OCI-LY3 (cell line): ENCODE results near the gene MMS22L.

Source experiments
- H2AFZ ChIP-seq: fragments of 200-600, 300-600 bp; shearing (Covaris generic); 2 replicates; pipeline ENCODE4 v1.6.0; 2014; ENCODE audit warnings: antibody characterized with exemption, low read depth, low read length
- H3K27ac ChIP-seq: fragments of 200-600, 300-600 bp; sonication (generic); 2 replicates; pipeline ENCODE4 v1.5.1; 2014; ENCODE audit warnings: mild to moderate bottlenecking, low read length, moderate library complexity, mixed read lengths
- H3K27me3 ChIP-seq: fragments of 200-600, 300-600 bp; sonication (generic); 2 replicates; pipeline ENCODE4 v1.6.1; 2014; ENCODE audit warnings: low read depth, low read length, mixed read lengths
- H3K36me3 ChIP-seq: fragments of 200-600, 300-600 bp; sonication (generic); replicated peaks from 2 replicates; pipeline ENCODE3; 2014; ENCODE audit warnings: low read depth, low read length, mixed read lengths
- H3K4me1 ChIP-seq: fragments of 300-600, 200-600 bp; sonication (generic); 2 replicates; pipeline ENCODE4 v1.6.1; 2014; ENCODE audit warnings: low read length, mixed read lengths
- H3K4me2 ChIP-seq: fragments of 200-600, 300-600 bp; sonication (generic); 2 replicates; pipeline ENCODE4 v1.6.1; 2014; ENCODE audit warnings: low read length, mixed read lengths
- H3K4me3 ChIP-seq: fragments of 300-600, 200-600 bp; sonication (generic); 2 replicates; pipeline ENCODE4 v1.5.1; 2014; ENCODE audit warnings: antibody characterized with exemption, mild to moderate bottlenecking, low read length, moderate library complexity
- H3K79me2 ChIP-seq: fragments of 300-600, 200-600 bp; shearing (Covaris generic); 2 replicates; pipeline ENCODE4 v1.6.1; 2014; ENCODE audit warnings: mild to moderate bottlenecking, low read length, mixed read lengths
- H3K9ac ChIP-seq: fragments of 300-600, 200-600 bp; shearing (Covaris generic); 2 replicates; pipeline ENCODE4 v1.6.0; 2014; ENCODE audit warnings: mild to moderate bottlenecking, low read length, moderate library complexity
- H3K9me3 ChIP-seq: fragments of 200-600, 300-600 bp; shearing (Covaris generic); 2 replicates; pipeline ENCODE4 v1.6.1; 2014; ENCODE audit warnings: low read length, mixed read lengths; ENCODE audit not compliant: insufficient read depth
- H4K20me1 ChIP-seq: fragments of 200-600, 300-600 bp; sonication (generic); 2 replicates; pipeline ENCODE4 v1.6.1; 2016; ENCODE audit warnings: low read length, mixed read lengths; ENCODE audit not compliant: insufficient read depth
- EZH2phosphoT487 ChIP-seq: fragments of 200-600 bp; shearing (Covaris generic); IDR thresholded peaks from 2 replicates; pipeline ENCODE4 v1.6.1; 2018; ENCODE audit warnings: antibody characterized with exemption, mixed run types, low read depth
- TF ChIP-seq, protein P1 (sequence below): fragments of 200-600, 300-600 bp; sonication (generic); IDR thresholded peaks from 2 replicates; pipeline ENCODE4 v1.5.1; 2014; ENCODE audit warnings: antibody characterized with exemption, low read length, low read depth

The MMS22L gene

DNA sequence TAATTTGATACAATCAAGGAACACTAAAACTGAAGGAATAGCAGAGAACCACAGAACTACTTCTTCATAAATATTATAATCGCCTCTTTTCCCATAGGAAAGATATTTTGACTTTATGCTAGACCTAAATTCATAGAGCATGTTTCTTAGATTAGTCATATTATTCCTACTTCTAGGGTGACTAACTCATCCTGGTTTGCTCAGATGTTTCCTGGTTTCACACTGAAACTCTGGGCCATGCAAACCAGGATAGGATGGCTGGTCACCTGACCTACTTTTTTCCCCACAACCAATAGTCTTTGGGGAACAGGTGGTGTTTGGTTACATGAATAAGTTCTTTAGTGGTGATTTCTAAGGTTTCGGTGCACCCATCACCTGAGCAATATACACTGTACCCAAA, 42.8 kb downstream of the MMS22L start:
- Histone ChIP-seq H3K27me3 (no peaks in the 10 kb centered on the region), H3K9ac (no peak overlapping the region), H3K4me3 (no peak overlapping the region), H3K36me3 (peaks cover 4% of the 10 kb centered on the region), H2AFZ (no peak overlapping the region), H3K79me2 (no peaks in the 10 kb centered on the region), H4K20me1 (no peaks in the 10 kb centered on the region), H3K27ac (no peak overlapping the region), H3K4me1 (no peaks in the 10 kb centered on the region), H3K9me3 (no peaks in the 10 kb centered on the region), H3K4me2 (no peak overlapping the region)
- TF ChIP-seq, protein P1, sequence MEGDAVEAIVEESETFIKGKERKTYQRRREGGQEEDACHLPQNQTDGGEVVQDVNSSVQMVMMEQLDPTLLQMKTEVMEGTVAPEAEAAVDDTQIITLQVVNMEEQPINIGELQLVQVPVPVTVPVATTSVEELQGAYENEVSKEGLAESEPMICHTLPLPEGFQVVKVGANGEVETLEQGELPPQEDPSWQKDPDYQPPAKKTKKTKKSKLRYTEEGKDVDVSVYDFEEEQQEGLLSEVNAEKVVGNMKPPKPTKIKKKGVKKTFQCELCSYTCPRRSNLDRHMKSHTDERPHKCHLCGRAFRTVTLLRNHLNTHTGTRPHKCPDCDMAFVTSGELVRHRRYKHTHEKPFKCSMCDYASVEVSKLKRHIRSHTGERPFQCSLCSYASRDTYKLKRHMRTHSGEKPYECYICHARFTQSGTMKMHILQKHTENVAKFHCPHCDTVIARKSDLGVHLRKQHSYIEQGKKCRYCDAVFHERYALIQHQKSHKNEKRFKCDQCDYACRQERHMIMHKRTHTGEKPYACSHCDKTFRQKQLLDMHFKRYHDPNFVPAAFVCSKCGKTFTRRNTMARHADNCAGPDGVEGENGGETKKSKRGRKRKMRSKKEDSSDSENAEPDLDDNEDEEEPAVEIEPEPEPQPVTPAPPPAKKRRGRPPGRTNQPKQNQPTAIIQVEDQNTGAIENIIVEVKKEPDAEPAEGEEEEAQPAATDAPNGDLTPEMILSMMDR: no peak
- no peak for TF ChIP-seq EZH2phosphoT487

DNA sequence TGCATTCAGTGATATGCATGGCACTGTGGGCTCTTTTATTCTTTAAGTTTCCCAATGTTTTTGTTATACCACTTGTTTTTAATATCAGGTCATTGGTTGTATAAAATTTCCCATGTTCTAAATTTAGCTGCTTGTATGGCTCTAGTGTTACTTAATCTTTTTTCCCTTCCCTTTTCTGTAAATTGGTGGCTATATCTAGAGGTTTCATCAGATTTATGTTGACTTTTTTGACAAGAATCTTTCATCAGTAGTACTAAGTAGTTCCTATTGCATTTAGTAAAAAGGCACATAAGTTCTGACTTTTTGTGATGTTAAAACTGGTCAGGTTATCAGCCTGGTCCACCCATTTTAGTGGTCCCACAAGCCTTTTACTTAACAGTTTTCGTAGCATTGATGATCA, 51.1 kb downstream of the MMS22L start:
- Histone ChIP-seq H3K36me3 (peaks cover 15% of the 10 kb centered on the region), H3K4me3 (no peak overlapping the region)

DNA sequence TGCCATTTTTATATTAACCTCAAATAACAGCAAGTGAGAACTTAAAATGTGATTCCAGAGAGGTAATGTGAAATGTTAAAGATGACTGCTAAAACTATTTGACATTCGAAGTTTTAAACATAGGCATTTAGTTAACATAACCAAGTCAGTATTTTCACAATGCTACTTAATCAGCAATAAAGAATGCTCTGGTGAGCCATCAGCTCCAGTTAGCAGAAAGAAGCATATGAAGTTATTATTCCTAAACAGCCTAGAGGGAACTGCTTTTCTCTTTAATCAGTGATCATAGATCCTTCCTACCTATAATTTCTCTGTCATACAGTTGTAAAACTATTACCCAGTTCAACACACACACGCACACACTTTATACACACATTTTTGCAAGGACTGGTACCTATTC, 60.1 kb downstream of the MMS22L start:
- Histone ChIP-seq H2AFZ (no peak overlapping the region), H3K27me3 (no peaks in the 10 kb centered on the region), H4K20me1 (no peaks in the 10 kb centered on the region), H3K27ac (no peak overlapping the region), H3K9ac (no peak overlapping the region), H3K4me1 (no peaks in the 10 kb centered on the region), H3K36me3 (peaks cover 3% of the 10 kb centered on the region), H3K4me3 (no peak overlapping the region), H3K9me3 (no peaks in the 10 kb centered on the region), H3K79me2 (no peaks in the 10 kb centered on the region), H3K4me2 (no peak overlapping the region)
- TF ChIP-seq, protein P1: no peak
- TF ChIP-seq EZH2phosphoT487: no peak

More for the DNA sequence above, 51.1 kb downstream of the MMS22L start:
- Histone ChIP-seq H4K20me1 (no peaks in the 10 kb centered on the region), H3K27ac (no peak overlapping the region), H3K4me2 (no peak overlapping the region), H3K4me1 (peaks cover 3% of the 10 kb centered on the region; the same call in 1 of the 2 replicates), H3K9me3 (no peaks in the 10 kb centered on the region), H3K79me2 (no peaks in the 10 kb centered on the region), H3K27me3 (no peaks in the 10 kb centered on the region), H3K9ac (no peak overlapping the region), H2AFZ (no peak overlapping the region)
- TF ChIP-seq, protein P1: no peak
- no peak for TF ChIP-seq EZH2phosphoT487

DNA sequence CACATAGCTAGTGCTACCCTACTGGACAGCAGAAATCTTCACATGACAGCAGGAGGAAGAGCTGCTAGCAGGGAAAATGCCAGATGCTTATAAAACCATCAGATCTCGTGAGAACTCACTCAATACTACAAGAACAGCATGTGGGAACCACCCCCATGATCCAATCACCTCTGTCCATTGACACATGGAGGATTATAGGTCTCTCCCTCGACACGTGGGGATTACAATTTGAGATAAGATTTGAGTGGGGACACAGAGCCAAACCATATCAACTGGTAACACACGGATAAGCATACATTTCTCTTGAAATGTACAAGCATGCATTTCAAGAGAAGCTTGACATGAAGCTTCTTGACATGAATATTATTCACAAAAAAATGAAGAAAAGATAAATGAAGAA, 64.1 kb downstream of the MMS22L start:
- no peak for TF ChIP-seq EZH2phosphoT487
- TF ChIP-seq, protein P1: no peak
- Histone ChIP-seq H3K36me3 (peaks cover under 1% of the 10 kb centered on the region), H3K4me1 (no peaks in the 10 kb centered on the region), H4K20me1 (no peaks in the 10 kb centered on the region), H3K4me2 (no peak overlapping the region), H3K27me3 (no peaks in the 10 kb centered on the region), H3K9me3 (no peaks in the 10 kb centered on the region), H3K27ac (no peak overlapping the region), H2AFZ (no peak overlapping the region), H3K4me3 (no peak overlapping the region), H3K79me2 (no peaks in the 10 kb centered on the region; the same call in 1 of the 2 replicates), H3K9ac (no peak overlapping the region)
